ENCODE measurements around the gene NFAT5.
"Not testable (repeated sequence)": the region's sequence is repeated elsewhere in the genome, so short reads cannot be mapped to it uniquely, and the experiment has no call there.

The NFAT5 gene

GRCh38 chr16:69616082-69616481, 50.3 kb downstream of the NFAT5 start:
- no peak for DNase-seq (ENCODE audit: low read depth in 1 of 2, low spot score in 1 of 2)
- no peak for TF ChIP-seq JUND (IDR thresholded peaks at IDR 0.05; ENCODE audit: low read depth)
- in situ Hi-C loops (cut with HindIII; ENCODE audit: low pct_unique_long_range_greater_than_20kb, low sequenced_read_pairs), result no loop called here

DNA sequence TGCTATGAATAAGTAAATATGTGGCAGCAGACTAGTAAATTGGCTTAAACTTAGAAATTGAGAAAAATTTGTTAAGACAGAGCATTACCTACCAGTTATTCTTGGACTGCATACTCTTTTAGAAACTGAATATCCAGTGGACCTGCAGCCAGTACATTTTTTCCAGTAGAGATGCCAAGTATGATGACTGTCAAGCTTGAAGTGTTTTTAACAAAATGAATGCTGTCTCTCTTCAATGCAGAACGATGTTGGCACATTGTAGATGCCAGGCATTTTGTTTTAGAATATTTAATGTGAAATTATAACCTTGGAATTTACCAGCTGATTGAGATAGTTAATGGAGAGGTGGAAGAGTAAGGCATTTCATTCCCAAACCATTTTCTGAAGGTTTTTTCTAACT, 52.5 kb downstream of the NFAT5 start:
- TF ChIP-seq JUND (IDR thresholded peaks at IDR 0.05; ENCODE audit: low read depth), result no peak
- in situ Hi-C loops (cut with HindIII; ENCODE audit: low pct_unique_long_range_greater_than_20kb, low sequenced_read_pairs), result no loop called here
- DNase-seq (ENCODE audit: low read depth in 1 of 2, low spot score in 1 of 2), result no peak

DNA sequence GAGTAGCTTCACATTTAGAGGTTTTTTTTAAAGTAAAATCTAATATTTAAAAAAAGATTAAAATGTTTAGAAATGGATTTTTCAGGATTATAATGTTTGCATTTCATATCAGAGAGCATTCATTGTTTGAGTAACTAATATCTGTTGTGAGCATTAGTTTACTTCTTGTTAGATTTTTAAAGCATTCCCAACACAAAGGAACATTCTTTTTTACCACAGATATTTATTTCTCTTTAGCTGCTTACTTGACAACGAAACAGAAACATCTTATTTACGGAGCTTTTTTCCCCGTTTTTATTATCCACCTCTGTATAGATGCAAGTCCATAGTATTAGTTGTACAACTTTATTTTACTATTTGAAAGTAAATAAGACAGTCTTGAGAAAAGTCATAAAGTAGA, 53.0 kb downstream of the NFAT5 start:
- no peak for DNase-seq (ENCODE audit: low read depth in 1 of 2, low spot score in 1 of 2)
- no peak for TF ChIP-seq JUND (IDR thresholded peaks at IDR 0.05; ENCODE audit: low read depth)

DNA sequence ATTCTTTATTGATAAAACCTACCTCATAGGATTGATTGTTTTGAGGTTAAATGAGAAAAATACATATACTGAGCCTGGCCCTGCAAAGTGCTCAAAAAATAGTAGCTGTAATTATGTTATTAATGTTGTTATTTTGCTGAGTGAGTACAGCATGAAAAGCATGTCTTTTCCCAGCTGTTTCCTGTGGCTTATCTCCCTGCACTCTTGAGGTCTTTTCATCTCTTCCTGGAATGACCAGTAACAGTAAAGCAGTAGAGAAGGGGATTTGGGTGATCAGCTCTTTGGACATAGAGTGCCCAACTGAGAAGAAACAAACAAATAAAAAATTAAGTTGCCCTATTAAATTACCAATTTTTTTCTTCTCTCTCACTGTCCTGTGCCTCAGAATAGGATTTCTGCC, 53.7 kb downstream of the NFAT5 start:
- TF ChIP-seq JUND (IDR thresholded peaks at IDR 0.05; ENCODE audit: low read depth), result no peak
- no peak for DNase-seq (ENCODE audit: low read depth in 1 of 2, low spot score in 1 of 2)
- in situ Hi-C loops (cut with HindIII; ENCODE audit: low pct_unique_long_range_greater_than_20kb, low sequenced_read_pairs), result no loop called here

More for the DNA sequence above, 53.0 kb downstream of the NFAT5 start:
- in situ Hi-C loops (cut with HindIII; ENCODE audit: low pct_unique_long_range_greater_than_20kb, low sequenced_read_pairs), result no loop called here

DNA sequence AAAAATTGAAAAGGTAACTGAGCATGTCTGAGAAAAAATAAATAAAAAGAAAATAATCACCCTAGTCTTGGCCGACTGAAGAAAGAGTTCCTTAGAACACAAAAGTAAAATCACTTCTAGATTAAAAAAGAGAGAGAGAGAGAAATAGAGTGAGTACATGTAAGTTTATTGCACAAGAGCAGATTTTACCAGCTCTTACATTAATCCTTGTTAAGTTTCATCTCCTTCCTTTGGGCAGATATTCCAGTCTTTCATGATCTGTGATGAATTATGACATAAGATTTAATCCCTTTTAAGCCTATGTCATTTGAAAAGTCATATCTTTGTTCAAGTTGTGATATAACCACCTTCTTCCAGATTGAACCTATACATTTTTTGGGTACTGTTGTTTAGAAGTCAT, 54.8 kb downstream of the NFAT5 start:
- no peak for DNase-seq (ENCODE audit: low read depth in 1 of 2, low spot score in 1 of 2)
- TF ChIP-seq JUND (IDR thresholded peaks at IDR 0.05; ENCODE audit: low read depth), result no peak
- in situ Hi-C loops (cut with HindIII; ENCODE audit: low pct_unique_long_range_greater_than_20kb, low sequenced_read_pairs), result no loop called here

DNA sequence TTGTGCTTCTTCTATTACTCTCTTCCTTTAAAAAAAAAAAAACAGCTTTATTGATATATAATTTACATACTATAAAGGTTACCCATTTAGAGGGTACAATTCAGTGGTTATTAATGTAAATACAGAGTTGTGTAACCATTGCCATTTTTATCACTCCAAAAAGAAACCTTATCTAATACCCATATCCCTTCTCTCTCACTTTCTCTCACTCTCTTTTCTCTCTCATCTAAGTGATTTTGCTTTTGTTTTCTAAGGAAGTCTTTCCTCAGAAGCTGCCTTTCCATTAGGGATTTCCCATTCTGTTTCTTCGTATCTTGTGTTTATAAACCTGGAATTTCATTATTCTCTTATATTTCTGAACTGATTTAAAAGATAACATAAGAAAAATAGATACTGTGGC, 55.5 kb downstream of the NFAT5 start:
- in situ Hi-C loops (cut with HindIII; ENCODE audit: low pct_unique_long_range_greater_than_20kb, low sequenced_read_pairs), result no loop called here
- no peak for TF ChIP-seq JUND (IDR thresholded peaks at IDR 0.05; ENCODE audit: low read depth)

DNA sequence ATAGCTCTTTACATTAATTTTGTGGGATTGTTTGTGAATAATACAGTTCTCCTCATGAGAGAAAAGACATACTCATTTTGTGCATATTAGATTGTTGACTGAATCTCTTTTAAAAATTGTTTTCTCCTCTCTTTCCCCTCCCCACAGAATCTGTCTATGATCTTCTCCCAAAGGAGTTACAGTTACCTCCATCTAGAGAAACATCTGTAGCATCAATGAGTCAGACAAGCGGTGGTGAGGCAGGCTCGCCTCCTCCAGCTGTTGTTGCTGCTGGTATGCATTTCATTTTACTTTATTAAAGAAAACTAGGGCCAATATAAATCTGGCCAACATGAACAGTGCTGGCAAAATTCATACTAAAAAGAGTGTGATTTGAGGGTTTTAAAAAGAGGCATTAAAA, 60.5 kb downstream of the NFAT5 start:
- no peak for DNase-seq (ENCODE audit: low read depth in 1 of 2, low spot score in 1 of 2)
- in situ Hi-C loops (cut with HindIII; ENCODE audit: low pct_unique_long_range_greater_than_20kb, low sequenced_read_pairs), result no loop called here
- no peak for TF ChIP-seq JUND (IDR thresholded peaks at IDR 0.05; ENCODE audit: low read depth)

More for the DNA sequence above, 55.5 kb downstream of the NFAT5 start:
- DNase-seq (ENCODE audit: low read depth in 1 of 2, low spot score in 1 of 2), result no peak

DNA sequence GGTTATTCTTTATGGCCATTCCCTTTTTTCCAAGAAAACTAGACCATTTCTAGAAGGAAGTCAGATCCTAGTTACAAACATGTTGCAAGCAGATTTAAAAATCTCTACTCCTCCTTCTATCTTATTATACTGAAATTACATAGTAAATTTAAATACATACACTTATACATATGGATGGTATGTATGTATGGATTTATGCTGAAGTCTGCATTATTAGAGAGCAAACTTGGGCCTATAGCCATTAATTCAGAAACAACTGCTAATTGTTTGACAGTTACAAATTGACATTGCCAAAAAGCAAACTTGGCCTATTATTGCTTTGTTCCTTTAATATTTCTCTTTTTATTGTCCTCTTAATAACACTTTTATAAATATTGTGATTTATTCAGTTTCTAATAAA, 67.1 kb downstream of the NFAT5 start:
- DNase-seq (ENCODE audit: low read depth in 1 of 2, low spot score in 1 of 2), result no peak
- in situ Hi-C loops (cut with HindIII; ENCODE audit: low pct_unique_long_range_greater_than_20kb, low sequenced_read_pairs), result no loop called here

GRCh38 chr16:69633375-69633774, 67.6 kb downstream of the NFAT5 start:
- no peak for TF ChIP-seq JUND (IDR thresholded peaks at IDR 0.05; ENCODE audit: low read depth)
- in situ Hi-C loops (cut with HindIII; ENCODE audit: low pct_unique_long_range_greater_than_20kb, low sequenced_read_pairs), result no loop called here
- DNase-seq (ENCODE audit: low read depth in 1 of 2, low spot score in 1 of 2), result no peak

More for the DNA sequence above, 67.1 kb downstream of the NFAT5 start:
- no peak for TF ChIP-seq JUND (IDR thresholded peaks at IDR 0.05; ENCODE audit: low read depth)

- in situ Hi-C loops (cut with HindIII; ENCODE audit: low pct_unique_long_range_greater_than_20kb, low sequenced_read_pairs); DNase-seq (ENCODE audit: low read depth in 1 of 2, low spot score in 1 of 2): not testable (repeated sequence)
These were observed 70.9 kb downstream of the NFAT5 start for GRCh38 chr16:69636563-69637146.

- DNase-seq (ENCODE audit: low read depth in 1 of 2, low spot score in 1 of 2); in situ Hi-C loops (cut with HindIII; ENCODE audit: low pct_unique_long_range_greater_than_20kb, low sequenced_read_pairs): not testable (repeated sequence)
These were observed 71.6 kb downstream of the NFAT5 start for GRCh38 chr16:69637206-69637865.

- DNase-seq (ENCODE audit: low read depth in 1 of 2, low spot score in 1 of 2); in situ Hi-C loops (cut with HindIII; ENCODE audit: low pct_unique_long_range_greater_than_20kb, low sequenced_read_pairs): not testable (repeated sequence)
These were observed 78.2 kb downstream of the NFAT5 start for GRCh38 chr16:69643997-69644396.

GRCh38 chr16:69644790-69645189, 79.0 kb downstream of the NFAT5 start:
- DNase-seq (ENCODE audit: low read depth in 1 of 2, low spot score in 1 of 2), result no peak
- in situ Hi-C loops (cut with HindIII; ENCODE audit: low pct_unique_long_range_greater_than_20kb, low sequenced_read_pairs), result no loop called here
- TF ChIP-seq JUND (IDR thresholded peaks at IDR 0.05; ENCODE audit: low read depth), result no peak

GRCh38 chr16:69647020-69647419, 81.3 kb downstream of the NFAT5 start:
- in situ Hi-C loops (cut with HindIII; ENCODE audit: low pct_unique_long_range_greater_than_20kb, low sequenced_read_pairs), result no loop called here
- no peak for DNase-seq (ENCODE audit: low read depth in 1 of 2, low spot score in 1 of 2)
- TF ChIP-seq JUND (IDR thresholded peaks at IDR 0.05; ENCODE audit: low read depth), result no peak
